Measurements from ENCODE around the gene GPBP1L1. TPM values are rescaled to one million over a fixed set of nuclear protein-coding genes. Genes with fewer than 3 reads are reported as not detected.
A peak's percentile ranks its signal among the peaks of the same experiment; 100 is the strongest.

GPBP1L1 gene
- total RNA-seq, 4 donors from 2014 or later: 121 to 219 (median 131) TPM

DNA sequence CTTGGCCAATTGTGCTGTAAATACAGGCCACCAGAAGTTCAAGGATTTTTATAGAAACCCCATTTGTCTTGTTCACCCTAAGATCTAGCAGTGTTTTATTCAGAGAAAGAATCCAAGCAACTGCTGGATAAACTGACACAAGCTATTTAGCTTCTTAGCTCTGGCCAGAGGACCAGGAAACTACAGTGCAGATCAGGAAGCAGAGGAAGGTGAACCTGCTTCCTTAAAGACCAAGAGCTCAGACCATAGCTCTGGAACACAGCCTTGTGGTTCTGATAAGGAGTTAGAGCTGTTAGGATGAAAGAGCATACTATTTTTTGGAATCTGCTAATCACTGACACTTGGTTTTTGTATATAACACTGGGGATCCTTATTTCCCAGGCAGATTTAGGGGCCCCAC is 57.3 kb downstream of the GPBP1L1 start:
- H3K4me1 ChIP-seq: peaks cover 5% of the 10 kb centered on the region
- no peak for TF ChIP-seq EP300 (IDR thresholded peaks at IDR 0.05)
- TF ChIP-seq, protein P1, sequence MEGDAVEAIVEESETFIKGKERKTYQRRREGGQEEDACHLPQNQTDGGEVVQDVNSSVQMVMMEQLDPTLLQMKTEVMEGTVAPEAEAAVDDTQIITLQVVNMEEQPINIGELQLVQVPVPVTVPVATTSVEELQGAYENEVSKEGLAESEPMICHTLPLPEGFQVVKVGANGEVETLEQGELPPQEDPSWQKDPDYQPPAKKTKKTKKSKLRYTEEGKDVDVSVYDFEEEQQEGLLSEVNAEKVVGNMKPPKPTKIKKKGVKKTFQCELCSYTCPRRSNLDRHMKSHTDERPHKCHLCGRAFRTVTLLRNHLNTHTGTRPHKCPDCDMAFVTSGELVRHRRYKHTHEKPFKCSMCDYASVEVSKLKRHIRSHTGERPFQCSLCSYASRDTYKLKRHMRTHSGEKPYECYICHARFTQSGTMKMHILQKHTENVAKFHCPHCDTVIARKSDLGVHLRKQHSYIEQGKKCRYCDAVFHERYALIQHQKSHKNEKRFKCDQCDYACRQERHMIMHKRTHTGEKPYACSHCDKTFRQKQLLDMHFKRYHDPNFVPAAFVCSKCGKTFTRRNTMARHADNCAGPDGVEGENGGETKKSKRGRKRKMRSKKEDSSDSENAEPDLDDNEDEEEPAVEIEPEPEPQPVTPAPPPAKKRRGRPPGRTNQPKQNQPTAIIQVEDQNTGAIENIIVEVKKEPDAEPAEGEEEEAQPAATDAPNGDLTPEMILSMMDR (IDR thresholded peaks at IDR 0.05): no peak
- TF ChIP-seq POLR2AphosphoS5 (IDR thresholded peaks at IDR 0.05): no peak
- TF ChIP-seq POLR2A (IDR thresholded peaks at IDR 0.05): no peak
- no peak overlapping the region for H3K27ac ChIP-seq
- H3K36me3 ChIP-seq: peaks cover 81% of the 10 kb centered on the region
- H3K9me3 ChIP-seq: no peaks in the 10 kb centered on the region
- DNase-seq (ENCODE audit: low spot score in 2 of 2): no peak
- H3K4me3 ChIP-seq: no peak overlapping the region
- no peaks in the 10 kb centered on the region for H3K27me3 ChIP-seq

DNA sequence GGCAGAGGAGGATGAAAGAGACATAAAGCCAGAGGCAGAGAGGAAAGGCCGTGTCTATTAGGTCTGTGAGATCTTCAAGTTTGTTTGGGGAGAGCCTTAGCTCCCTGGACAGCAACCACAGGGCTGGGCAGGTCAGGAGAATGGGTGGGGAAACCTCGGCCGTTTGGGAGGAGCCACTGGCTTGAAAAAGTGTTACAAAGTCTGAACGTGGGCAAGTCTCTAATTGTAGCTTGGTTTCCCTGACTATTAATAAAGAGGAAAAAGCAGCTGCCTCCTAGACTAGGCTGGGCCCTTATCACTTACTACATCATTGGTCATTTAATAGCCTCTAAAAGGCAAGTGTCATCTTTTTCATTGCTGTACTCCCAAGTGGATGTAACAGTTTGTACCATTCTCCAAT is 62.4 kb downstream of the GPBP1L1 start, which contains the start of gene CCDC17:
Gene CCDC17, minus strand, starts transcription at position 83 of the 400 bp plus-strand sequence. CDS start 145 bp downstream, outside the sequence.
- no peak for TF ChIP-seq POLR2A (IDR thresholded peaks at IDR 0.05)
- TF ChIP-seq, protein P1 (IDR thresholded peaks at IDR 0.05): no peak
- no peak for TF ChIP-seq EP300 (IDR thresholded peaks at IDR 0.05)
- TF ChIP-seq POLR2AphosphoS5 (IDR thresholded peaks at IDR 0.05): no peak
- Histone ChIP-seq H3K36me3 (peaks cover 39% of the 10 kb centered on the region), H3K9me3 (no peaks in the 10 kb centered on the region), H3K4me3 (peak within 1 kb of the TSS; percentile 44), H3K4me1 (peaks cover 27% of the 10 kb centered on the region), H3K27ac (no peak within 1 kb of the TSS), H3K27me3 (no peaks in the 10 kb centered on the region)
- WGBS: 37% methylated on average over 4 of the region's 4 CpGs
- DNase-seq (ENCODE audit: low spot score in 2 of 2): no peak

DNA sequence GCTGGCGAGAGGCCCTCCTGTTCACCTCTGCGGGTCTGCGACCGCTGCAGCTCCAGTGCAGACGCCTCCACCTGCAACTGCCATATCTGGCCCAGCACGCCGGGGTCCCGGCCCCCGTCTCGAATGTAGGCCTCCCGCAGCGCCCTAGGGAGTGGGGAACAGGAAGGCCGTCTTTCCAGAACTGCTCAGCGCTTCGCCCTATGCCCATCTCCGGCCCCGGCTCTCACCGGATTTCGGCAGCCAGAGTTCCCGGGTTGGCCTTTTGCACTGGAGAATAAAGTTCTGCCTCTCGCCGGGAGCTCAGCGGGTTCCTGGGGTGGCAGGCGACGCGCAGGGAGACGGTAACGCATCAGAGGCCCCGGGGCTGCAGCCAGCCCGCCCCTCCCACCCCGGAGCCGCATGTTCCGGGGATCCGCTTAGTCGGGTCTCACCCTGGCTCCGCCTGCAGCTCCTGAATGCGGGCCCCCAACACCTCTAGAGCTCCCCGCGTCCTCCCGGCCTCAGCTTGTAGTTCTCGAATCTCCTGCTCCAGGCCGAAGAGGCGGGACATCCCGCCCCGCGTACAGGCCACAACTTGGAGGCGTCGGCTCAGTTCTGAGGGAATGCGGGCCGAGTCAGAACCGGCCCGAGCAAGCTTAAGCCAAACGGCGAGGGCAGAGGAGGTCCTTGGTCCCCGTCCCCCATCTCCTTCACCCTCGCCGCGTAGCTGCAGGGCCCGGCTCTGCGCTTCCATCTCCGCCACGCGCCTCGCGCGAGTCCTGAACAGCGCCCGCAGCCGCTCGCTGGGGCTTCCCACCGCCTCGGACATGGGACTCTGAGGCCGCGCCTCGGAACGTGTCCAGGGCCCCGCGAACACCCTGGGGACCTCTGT is 63.6 kb downstream of the GPBP1L1 start:
- Histone ChIP-seq H3K36me3 (peaks cover 39% of the 10 kb centered on the region), H3K27me3 (no peaks in the 10 kb centered on the region), H3K27ac (peak overlapping the region; percentile 3), H3K9me3 (no peaks in the 10 kb centered on the region), H3K4me1 (peaks cover 27% of the 10 kb centered on the region), H3K4me3 (peak overlapping the region; percentile 44)
- TF ChIP-seq POLR2AphosphoS5 (IDR thresholded peaks at IDR 0.05) (no peak), EP300 (IDR thresholded peaks at IDR 0.05) (no peak)
- WGBS: 50% methylated on average over 53 of the region's 78 CpGs
- peak in 1 of 2 donors; percentile 70 for DNase-seq (ENCODE audit: low spot score in 2 of 2)

DNA sequence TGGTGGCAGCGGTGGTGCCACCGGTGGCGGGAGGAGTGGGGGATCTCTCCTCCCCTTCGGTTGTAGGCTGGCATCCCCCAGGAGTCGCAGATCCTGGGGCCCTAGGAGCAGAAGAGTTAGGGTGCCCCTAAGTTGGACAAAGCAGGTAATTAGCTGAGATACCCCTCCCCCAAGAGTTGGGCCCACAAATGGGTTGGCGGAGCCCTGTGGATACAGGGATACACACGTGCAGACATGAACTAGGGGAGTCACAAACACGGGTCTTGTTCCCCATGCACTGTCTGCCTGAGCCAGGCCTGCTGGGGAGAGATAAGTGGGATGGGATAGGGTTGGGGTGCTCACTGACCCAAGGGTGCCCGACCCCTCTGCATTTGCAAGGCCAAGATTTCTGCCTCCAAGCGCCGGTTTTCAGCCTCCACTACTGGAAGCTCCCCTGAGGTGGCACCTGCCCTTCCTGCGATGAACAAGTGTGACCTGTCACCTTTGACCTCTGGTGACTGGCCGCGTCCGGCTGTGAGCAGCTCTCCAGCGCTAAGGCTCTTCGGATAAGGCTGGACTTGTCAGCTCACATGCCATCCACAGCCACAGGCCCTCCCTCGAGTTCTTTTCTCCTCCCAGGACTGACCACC is 64.3 kb downstream of the GPBP1L1 start:
- TF ChIP-seq, protein P1 (IDR thresholded peaks at IDR 0.05): no peak
- no peak for TF ChIP-seq EP300 (IDR thresholded peaks at IDR 0.05)
- TF ChIP-seq POLR2AphosphoS5 (IDR thresholded peaks at IDR 0.05): no peak
- TF ChIP-seq POLR2A (IDR thresholded peaks at IDR 0.05): no peak
- H3K4me1 ChIP-seq: peaks cover 27% of the 10 kb centered on the region
- H3K27ac ChIP-seq: peak overlapping the region; percentile 21
- peak overlapping the region; percentile 44 for H3K4me3 ChIP-seq
- H3K9me3 ChIP-seq: no peaks in the 10 kb centered on the region
- H3K36me3 ChIP-seq: peaks cover 39% of the 10 kb centered on the region
- DNase-seq (ENCODE audit: low spot score in 2 of 2): no peak
- no peaks in the 10 kb centered on the region for H3K27me3 ChIP-seq
- WGBS: 63% methylated on average over 14 of the region's 18 CpGs

DNA sequence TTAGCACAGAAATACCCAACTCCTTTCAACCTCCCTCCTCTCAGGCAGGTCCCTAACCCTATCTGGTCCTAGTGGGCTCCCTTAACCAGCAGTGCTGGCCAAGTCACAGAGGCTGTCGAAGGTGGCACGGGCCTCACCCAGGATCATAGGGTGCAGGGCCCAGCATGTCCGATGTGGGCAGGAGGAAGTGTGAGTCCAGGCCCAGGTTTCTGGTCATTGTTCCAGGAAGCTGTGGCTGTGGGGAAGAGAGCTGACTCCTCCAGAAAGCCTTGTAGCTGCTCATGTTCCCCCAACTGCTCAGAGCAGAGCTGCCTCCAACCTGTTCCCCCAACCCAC is 64.9 kb downstream of the GPBP1L1 start:
- H3K36me3 ChIP-seq: peaks cover 39% of the 10 kb centered on the region
- no peaks in the 10 kb centered on the region for H3K27me3 ChIP-seq
- WGBS: 40% methylated on average over 2 of the region's 3 CpGs
- H3K4me3 ChIP-seq: no peak overlapping the region
- no peaks in the 10 kb centered on the region for H3K9me3 ChIP-seq
- DNase-seq (ENCODE audit: low spot score in 2 of 2): no peak
- TF ChIP-seq POLR2AphosphoS5 (IDR thresholded peaks at IDR 0.05) (no peak), POLR2A (IDR thresholded peaks at IDR 0.05) (no peak), EP300 (IDR thresholded peaks at IDR 0.05) (no peak)
- TF ChIP-seq, protein P1 (IDR thresholded peaks at IDR 0.05): no peak
- H3K27ac ChIP-seq: peak overlapping the region; percentile 21
- H3K4me1 ChIP-seq: peaks cover 27% of the 10 kb centered on the region
